Esophagus squamous epithelium (tissue), 4 donors: ENCODE data around the gene APLF.

Source experiments
- POLR2A ChIP-seq, 4 donors: fragments of 450-650 bp; IDR thresholded peaks; one replicate each; pipeline ENCODE4 v1.6.1; 2017; ENCODE audit warnings: antibody characterized with exemption in 4 of 4, mild to moderate bottlenecking in 4 of 4, moderate library complexity in 3 of 4
- TF ChIP-seq, protein P1 (sequence below), 6 experiments: fragments of 450-650 bp in 4 of 6; fragments of 200-600 bp in 2 of 6; sonication (generic) in 2 of 6; IDR thresholded peaks; one replicate each; pipeline ENCODE4 v1.5.1; 2016 to 2019; ENCODE audit warnings: antibody characterized with exemption in 6 of 6, mild to moderate bottlenecking in 4 of 6, moderate library complexity in 4 of 6

DNA sequence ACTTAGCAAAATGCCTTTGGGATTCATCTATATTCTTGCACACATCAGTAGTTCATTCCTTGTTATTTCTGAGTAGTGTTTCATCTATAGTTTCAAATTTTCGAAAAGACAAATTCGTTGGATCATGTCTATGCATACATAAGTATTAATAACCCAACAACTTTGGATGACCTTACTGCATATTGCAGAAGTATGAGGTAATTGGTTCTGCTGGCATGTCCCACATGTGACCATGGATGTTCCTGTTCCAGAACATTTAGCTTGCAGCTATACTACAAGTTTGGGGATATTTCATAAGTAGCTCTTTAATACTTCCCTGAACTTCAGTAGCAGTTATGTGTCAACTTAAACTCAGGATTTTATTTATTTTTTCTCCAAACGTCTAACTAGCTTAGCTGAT, 44.9 kb downstream of the APLF start:
- TF ChIP-seq, protein P1, sequence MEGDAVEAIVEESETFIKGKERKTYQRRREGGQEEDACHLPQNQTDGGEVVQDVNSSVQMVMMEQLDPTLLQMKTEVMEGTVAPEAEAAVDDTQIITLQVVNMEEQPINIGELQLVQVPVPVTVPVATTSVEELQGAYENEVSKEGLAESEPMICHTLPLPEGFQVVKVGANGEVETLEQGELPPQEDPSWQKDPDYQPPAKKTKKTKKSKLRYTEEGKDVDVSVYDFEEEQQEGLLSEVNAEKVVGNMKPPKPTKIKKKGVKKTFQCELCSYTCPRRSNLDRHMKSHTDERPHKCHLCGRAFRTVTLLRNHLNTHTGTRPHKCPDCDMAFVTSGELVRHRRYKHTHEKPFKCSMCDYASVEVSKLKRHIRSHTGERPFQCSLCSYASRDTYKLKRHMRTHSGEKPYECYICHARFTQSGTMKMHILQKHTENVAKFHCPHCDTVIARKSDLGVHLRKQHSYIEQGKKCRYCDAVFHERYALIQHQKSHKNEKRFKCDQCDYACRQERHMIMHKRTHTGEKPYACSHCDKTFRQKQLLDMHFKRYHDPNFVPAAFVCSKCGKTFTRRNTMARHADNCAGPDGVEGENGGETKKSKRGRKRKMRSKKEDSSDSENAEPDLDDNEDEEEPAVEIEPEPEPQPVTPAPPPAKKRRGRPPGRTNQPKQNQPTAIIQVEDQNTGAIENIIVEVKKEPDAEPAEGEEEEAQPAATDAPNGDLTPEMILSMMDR (IDR thresholded peaks at IDR 0.05), result no peak
- TF ChIP-seq POLR2A (IDR thresholded peaks at IDR 0.05), result no peak
